ENCODE results near the gene SPNS3. TPM values are rescaled to one million over a fixed set of nuclear protein-coding genes. Genes with fewer than 3 reads are reported as not detected.

Gene SPNS3
- total and polyA plus RNA-seq, 4 donors, result 0.16 to 2.3 (median 0.24) TPM

- H3K27me3 ChIP-seq (ENCODE audit: control insufficient read depth in 4 of 4, insufficient read depth in 4 of 4, low read length in 3 of 4), result no peaks in the 10 kb centered on the region
- no peaks in the 10 kb centered on the region for H3K9me3 ChIP-seq (ENCODE audit: control insufficient read depth in 4 of 4, low read length in 3 of 4)
- no peak for DNase-seq (ENCODE audit: low spot score)
- H3K9ac ChIP-seq (ENCODE audit: low read depth in 1 of 2, low read length in 2 of 2), result no peak overlapping the region
- no peak overlapping the region for H3K27ac ChIP-seq (ENCODE audit: low read depth in 1 of 2, low read length in 2 of 2)
- H3K4me1 ChIP-seq (ENCODE audit: control insufficient read depth in 4 of 4, insufficient read depth in 4 of 4, low read length in 3 of 4), result no peaks in the 10 kb centered on the region
- no peak for TF ChIP-seq MAX (IDR thresholded peaks at IDR 0.05)
- TF ChIP-seq TAF1 (conservative IDR thresholded peaks at IDR 0.05), result no peak
- TF ChIP-seq CTCF (IDR thresholded peaks at IDR 0.05; ENCODE audit: low read depth, low read length, missing input control), result no peak
- TF ChIP-seq NR2F2 (IDR thresholded peaks at IDR 0.05), result no peak
- no peak for TF ChIP-seq RAD21 (IDR thresholded peaks at IDR 0.05)
- no peak for TF ChIP-seq JUND (IDR thresholded peaks at IDR 0.05)
- no peak for TF ChIP-seq ATF3 (IDR thresholded peaks at IDR 0.05)
- no peak for TF ChIP-seq SP1 (IDR thresholded peaks at IDR 0.05)
- no peak for TF ChIP-seq HNF4G (IDR thresholded peaks at IDR 0.05)
- TF ChIP-seq FOXA2 (IDR thresholded peaks at IDR 0.05), result no peak
- 96% methylated on average over 10 of the region's 10 CpGs for WGBS
- H3K4me3 ChIP-seq (ENCODE audit: low read depth in 1 of 3, low read length in 3 of 3), result no peak overlapping the region
- no peaks in the 10 kb centered on the region for H3K36me3 ChIP-seq (ENCODE audit: control insufficient read depth in 4 of 4, insufficient read depth in 3 of 4, low read depth in 1 of 4, low read length in 3 of 4)
Measured at GRCh38 chr17:4406386-4406785, 27.4 kb upstream of the SPNS3 start.

GRCh38 chr17:4407216-4407615, 26.5 kb upstream of the SPNS3 start:
- 94% methylated on average over 7 of the region's 7 CpGs for WGBS
- no peaks in the 10 kb centered on the region for H3K4me1 ChIP-seq (ENCODE audit: control insufficient read depth in 4 of 4, insufficient read depth in 4 of 4, low read length in 3 of 4)
- no peaks in the 10 kb centered on the region for H3K36me3 ChIP-seq (ENCODE audit: control insufficient read depth in 4 of 4, insufficient read depth in 3 of 4, low read depth in 1 of 4, low read length in 3 of 4)
- DNase-seq (ENCODE audit: low spot score), result no peak
- no peak overlapping the region for H3K9ac ChIP-seq (ENCODE audit: low read depth in 1 of 2, low read length in 2 of 2)
- TF ChIP-seq CTCF (IDR thresholded peaks at IDR 0.05; ENCODE audit: low read depth, low read length, missing input control) (no peak), ZBTB33 (IDR thresholded peaks at IDR 0.05) (no peak), NR2F2 (IDR thresholded peaks at IDR 0.05) (no peak)
- no peaks in the 10 kb centered on the region for H3K27me3 ChIP-seq (ENCODE audit: control insufficient read depth in 4 of 4, insufficient read depth in 4 of 4, low read length in 3 of 4)
- H3K27ac ChIP-seq (ENCODE audit: low read depth in 1 of 2, low read length in 2 of 2), result no peak overlapping the region
- no peaks in the 10 kb centered on the region for H3K9me3 ChIP-seq (ENCODE audit: control insufficient read depth in 4 of 4, low read length in 3 of 4)
- no peak overlapping the region for H3K4me3 ChIP-seq (ENCODE audit: low read depth in 1 of 3, low read length in 3 of 3)

GRCh38 chr17:4407851-4408250, 25.9 kb upstream of the SPNS3 start:
- TF ChIP-seq YY1 (IDR thresholded peaks at IDR 0.05) (no peak), RAD21 (IDR thresholded peaks at IDR 0.05) (no peak), TAF1 (conservative IDR thresholded peaks at IDR 0.05) (no peak), SP1 (IDR thresholded peaks at IDR 0.05) (no peak)
- Histone ChIP-seq H3K27me3 (ENCODE audit: control insufficient read depth in 4 of 4, insufficient read depth in 4 of 4, low read length in 3 of 4) (no peaks in the 10 kb centered on the region), H3K27ac (ENCODE audit: low read depth in 1 of 2, low read length in 2 of 2) (no peak overlapping the region), H3K4me1 (ENCODE audit: control insufficient read depth in 4 of 4, insufficient read depth in 4 of 4, low read length in 3 of 4) (no peaks in the 10 kb centered on the region), H3K4me3 (ENCODE audit: low read depth in 1 of 3, low read length in 3 of 3) (no peak overlapping the region), H3K9me3 (ENCODE audit: control insufficient read depth in 4 of 4, low read length in 3 of 4) (no peaks in the 10 kb centered on the region), H3K9ac (ENCODE audit: low read depth in 1 of 2, low read length in 2 of 2) (no peak overlapping the region), H3K36me3 (ENCODE audit: control insufficient read depth in 4 of 4, insufficient read depth in 3 of 4, low read depth in 1 of 4, low read length in 3 of 4) (no peaks in the 10 kb centered on the region)
- DNase-seq (ENCODE audit: low spot score), result no peak
- 86% methylated on average over 8 of the region's 8 CpGs for WGBS

All from liver (tissue), 9 donors.